ENCODE results near the gene NADSYN1. TPM values are rescaled to one million over a fixed set of nuclear protein-coding genes. Genes with fewer than 3 reads are reported as not detected.

NADSYN1 gene
- total RNA-seq, 1 donor from 2014 or later: 87.9 TPM

- Histone ChIP-seq H3K27me3 (ENCODE audit: insufficient read depth, low read length) (no peaks in the 10 kb centered on the region), H4K20me1 (ENCODE audit: insufficient read depth, low read length) (no peaks in the 10 kb centered on the region), H3K79me2 (ENCODE audit: insufficient read depth, low read length) (no peaks in the 10 kb centered on the region), H3K27ac (ENCODE audit: low read depth, low read length) (no peak overlapping the region), H3K36me3 (ENCODE audit: insufficient read depth, low read length) (no peaks in the 10 kb centered on the region), H3K4me3 (ENCODE audit: insufficient read depth, low read depth, low read length) (no peak overlapping the region), H3K9me3 (ENCODE audit: insufficient read depth, low read depth, low read length) (no peaks in the 10 kb centered on the region), H3K4me1 (ENCODE audit: insufficient read depth, low read length) (no peaks in the 10 kb centered on the region), H3K4me2 (ENCODE audit: low read length) (no peak overlapping the region), H3K9ac (ENCODE audit: low read length) (no peak overlapping the region), H2AFZ (ENCODE audit: low read depth, low read length) (no peak overlapping the region)
- FAIRE-seq: no peak
- Mint-ChIP-seq H3K9me3 (ENCODE audit: unreplicated experiment) (peaks cover 3% of the 10 kb centered on the region), H3K4me3 (ENCODE audit: unreplicated experiment) (peak overlapping the region; percentile 2), H3K27ac (ENCODE audit: unreplicated experiment) (no peak overlapping the region), H3K36me3 (ENCODE audit: low read depth, unreplicated experiment) (no peaks in the 10 kb centered on the region), H3K27me3 (ENCODE audit: low read depth, unreplicated experiment) (no peaks in the 10 kb centered on the region), H3K4me1 (ENCODE audit: low read depth, unreplicated experiment) (peaks cover 6% of the 10 kb centered on the region)
- no peak for DNase-seq (ENCODE audit: low read depth)
- TF ChIP-seq, protein P1, sequence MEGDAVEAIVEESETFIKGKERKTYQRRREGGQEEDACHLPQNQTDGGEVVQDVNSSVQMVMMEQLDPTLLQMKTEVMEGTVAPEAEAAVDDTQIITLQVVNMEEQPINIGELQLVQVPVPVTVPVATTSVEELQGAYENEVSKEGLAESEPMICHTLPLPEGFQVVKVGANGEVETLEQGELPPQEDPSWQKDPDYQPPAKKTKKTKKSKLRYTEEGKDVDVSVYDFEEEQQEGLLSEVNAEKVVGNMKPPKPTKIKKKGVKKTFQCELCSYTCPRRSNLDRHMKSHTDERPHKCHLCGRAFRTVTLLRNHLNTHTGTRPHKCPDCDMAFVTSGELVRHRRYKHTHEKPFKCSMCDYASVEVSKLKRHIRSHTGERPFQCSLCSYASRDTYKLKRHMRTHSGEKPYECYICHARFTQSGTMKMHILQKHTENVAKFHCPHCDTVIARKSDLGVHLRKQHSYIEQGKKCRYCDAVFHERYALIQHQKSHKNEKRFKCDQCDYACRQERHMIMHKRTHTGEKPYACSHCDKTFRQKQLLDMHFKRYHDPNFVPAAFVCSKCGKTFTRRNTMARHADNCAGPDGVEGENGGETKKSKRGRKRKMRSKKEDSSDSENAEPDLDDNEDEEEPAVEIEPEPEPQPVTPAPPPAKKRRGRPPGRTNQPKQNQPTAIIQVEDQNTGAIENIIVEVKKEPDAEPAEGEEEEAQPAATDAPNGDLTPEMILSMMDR (IDR thresholded peaks at IDR 0.05; ENCODE audit: insufficient read depth, low read depth, low read length): no peak
- TF ChIP-seq EZH2 (IDR thresholded peaks at IDR 0.05; ENCODE audit: insufficient read depth, low read length): no peak
These were observed 24.1 kb upstream of the NADSYN1 start for GRCh38 chr11:71428861-71429435.

DNA sequence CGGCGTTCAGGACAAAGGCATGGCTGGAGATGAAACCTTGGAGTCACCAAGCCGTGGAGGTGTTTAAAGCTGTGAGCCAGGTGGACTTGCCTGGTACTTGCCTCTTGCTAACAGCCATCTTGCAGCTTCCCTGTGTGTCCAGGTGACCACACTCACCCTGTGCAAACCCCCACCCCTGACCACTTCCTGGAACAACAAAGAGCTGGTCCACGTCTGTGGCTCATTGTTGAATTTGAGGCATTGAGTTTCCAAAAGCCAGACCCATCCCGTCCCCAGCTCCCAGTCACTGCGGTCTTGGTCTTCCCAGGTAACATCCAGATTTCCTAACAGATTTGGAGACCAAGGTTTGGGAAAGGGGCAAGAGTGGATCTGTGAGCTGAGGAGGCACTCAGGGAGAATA lies 23.3 kb upstream of the NADSYN1 start:
- H3K4me1 Mint-ChIP-seq (ENCODE audit: low read depth, unreplicated experiment): peaks cover 6% of the 10 kb centered on the region
- no peak overlapping the region for H3K27ac Mint-ChIP-seq (ENCODE audit: unreplicated experiment)
- Histone ChIP-seq H3K9ac (ENCODE audit: low read length) (no peak overlapping the region), H3K4me2 (ENCODE audit: low read length) (no peak overlapping the region), H3K27me3 (ENCODE audit: insufficient read depth, low read length) (no peaks in the 10 kb centered on the region), H2AFZ (ENCODE audit: low read depth, low read length) (no peak overlapping the region), H3K4me3 (ENCODE audit: insufficient read depth, low read depth, low read length) (no peak overlapping the region), H3K36me3 (ENCODE audit: insufficient read depth, low read length) (no peaks in the 10 kb centered on the region), H3K9me3 (ENCODE audit: insufficient read depth, low read depth, low read length) (no peaks in the 10 kb centered on the region), H4K20me1 (ENCODE audit: insufficient read depth, low read length) (no peaks in the 10 kb centered on the region), H3K27ac (ENCODE audit: low read depth, low read length) (no peak overlapping the region), H3K79me2 (ENCODE audit: insufficient read depth, low read length) (no peaks in the 10 kb centered on the region), H3K4me1 (ENCODE audit: insufficient read depth, low read length) (no peaks in the 10 kb centered on the region)
- DNase-seq (ENCODE audit: low read depth): no peak
- FAIRE-seq: no peak
- peaks cover 2% of the 10 kb centered on the region for H3K36me3 Mint-ChIP-seq (ENCODE audit: low read depth, unreplicated experiment)
- TF ChIP-seq, protein P1 (IDR thresholded peaks at IDR 0.05; ENCODE audit: insufficient read depth, low read depth, low read length): no peak
- no peak for TF ChIP-seq EZH2 (IDR thresholded peaks at IDR 0.05; ENCODE audit: insufficient read depth, low read length)
- peaks cover 3% of the 10 kb centered on the region for H3K9me3 Mint-ChIP-seq (ENCODE audit: unreplicated experiment)
- H3K27me3 Mint-ChIP-seq (ENCODE audit: low read depth, unreplicated experiment): no peaks in the 10 kb centered on the region
- no peak overlapping the region for H3K4me3 Mint-ChIP-seq (ENCODE audit: unreplicated experiment)

GRCh38 chr11:71430166-71430565 lies 22.8 kb upstream of the NADSYN1 start:
- FAIRE-seq: no peak
- Mint-ChIP-seq H3K36me3 (ENCODE audit: low read depth, unreplicated experiment) (peaks cover 6% of the 10 kb centered on the region), H3K27ac (ENCODE audit: unreplicated experiment) (no peak overlapping the region), H3K4me3 (ENCODE audit: unreplicated experiment) (no peak overlapping the region), H3K9me3 (ENCODE audit: unreplicated experiment) (peaks cover 3% of the 10 kb centered on the region), H3K27me3 (ENCODE audit: low read depth, unreplicated experiment) (no peaks in the 10 kb centered on the region), H3K4me1 (ENCODE audit: low read depth, unreplicated experiment) (peaks cover 6% of the 10 kb centered on the region)
- no peaks in the 10 kb centered on the region for H3K27me3 ChIP-seq (ENCODE audit: insufficient read depth, low read length)
- H3K4me1 ChIP-seq (ENCODE audit: insufficient read depth, low read length): no peaks in the 10 kb centered on the region
- no peak for DNase-seq (ENCODE audit: low read depth)
- no peaks in the 10 kb centered on the region for H4K20me1 ChIP-seq (ENCODE audit: insufficient read depth, low read length)
- H3K4me3 ChIP-seq (ENCODE audit: insufficient read depth, low read depth, low read length): no peak overlapping the region
- H3K4me2 ChIP-seq (ENCODE audit: low read length): no peak overlapping the region
- H3K9ac ChIP-seq (ENCODE audit: low read length): no peak overlapping the region
- H3K79me2 ChIP-seq (ENCODE audit: insufficient read depth, low read length): no peaks in the 10 kb centered on the region
- H3K9me3 ChIP-seq (ENCODE audit: insufficient read depth, low read depth, low read length): no peaks in the 10 kb centered on the region
- TF ChIP-seq, protein P1 (IDR thresholded peaks at IDR 0.05; ENCODE audit: insufficient read depth, low read depth, low read length): no peak
- TF ChIP-seq EZH2 (IDR thresholded peaks at IDR 0.05; ENCODE audit: insufficient read depth, low read length): no peak
- no peaks in the 10 kb centered on the region for H3K36me3 ChIP-seq (ENCODE audit: insufficient read depth, low read length)
- no peak overlapping the region for H3K27ac ChIP-seq (ENCODE audit: low read depth, low read length)
- no peak overlapping the region for H2AFZ ChIP-seq (ENCODE audit: low read depth, low read length)

All from astrocyte (in vitro differentiated cells and primary cell).